Large intestine (tissue), 3 donors: ENCODE measurements around the gene C10orf90. TPM values are rescaled to one million over a fixed set of nuclear protein-coding genes. Genes with fewer than 3 reads are reported as not detected.
"Not testable (repeated sequence)": the region's sequence is repeated elsewhere in the genome, so short reads cannot be mapped to it uniquely, and the experiment has no call there.

Experiments used
- DNase-seq, 2 donors: peaks; one replicate each; pipeline versions ENCODE4 v3.0.0 to v3.0.0-alpha.2; 2013
- H3K27ac ChIP-seq: one replicate; pipeline ENCODE4 v1.5.1; 2013; ENCODE audit warnings: low read length
- H3K27me3 ChIP-seq: 2 replicates; pipeline ENCODE4 v1.6.1; 2013; ENCODE audit warnings: low read length; ENCODE audit not compliant: control insufficient read depth, insufficient read depth
- H3K36me3 ChIP-seq: 2 replicates; pipeline ENCODE4 v1.6.1; 2013; ENCODE audit warnings: low read length; ENCODE audit not compliant: control insufficient read depth, insufficient read depth
- H3K4me1 ChIP-seq: one replicate; pipeline ENCODE4 v1.6.1; 2013; ENCODE audit warnings: low read length; ENCODE audit not compliant: control insufficient read depth, insufficient read depth
- H3K4me3 ChIP-seq: one replicate; pipeline ENCODE4 v1.5.1; 2013; ENCODE audit warnings: low read length
- H3K9me3 ChIP-seq: one replicate; pipeline ENCODE4 v1.6.1; 2013; ENCODE audit warnings: mild to moderate bottlenecking, low read depth, low read length, moderate library complexity; ENCODE audit not compliant: control insufficient read depth
- WGBS: methylation state at CpG from one replicate; pipeline ENCODE4 v1.1.5; 2013; ENCODE audit warnings: low lambda C conversion rate; ENCODE audit not compliant: insufficient coverage; 5-methylcytosine and 5-hydroxymethylcytosine counted together
- polyA plus RNA-seq: library from polyadenylated mRNA; unstranded; fragments of 120-200 nt; gene quantifications from one replicate; pipeline ENCODE4 v1.2.1, GENCODE V29; 2013

Gene C10orf90
- polyA plus RNA-seq, 1 donor, result not detected

DNA sequence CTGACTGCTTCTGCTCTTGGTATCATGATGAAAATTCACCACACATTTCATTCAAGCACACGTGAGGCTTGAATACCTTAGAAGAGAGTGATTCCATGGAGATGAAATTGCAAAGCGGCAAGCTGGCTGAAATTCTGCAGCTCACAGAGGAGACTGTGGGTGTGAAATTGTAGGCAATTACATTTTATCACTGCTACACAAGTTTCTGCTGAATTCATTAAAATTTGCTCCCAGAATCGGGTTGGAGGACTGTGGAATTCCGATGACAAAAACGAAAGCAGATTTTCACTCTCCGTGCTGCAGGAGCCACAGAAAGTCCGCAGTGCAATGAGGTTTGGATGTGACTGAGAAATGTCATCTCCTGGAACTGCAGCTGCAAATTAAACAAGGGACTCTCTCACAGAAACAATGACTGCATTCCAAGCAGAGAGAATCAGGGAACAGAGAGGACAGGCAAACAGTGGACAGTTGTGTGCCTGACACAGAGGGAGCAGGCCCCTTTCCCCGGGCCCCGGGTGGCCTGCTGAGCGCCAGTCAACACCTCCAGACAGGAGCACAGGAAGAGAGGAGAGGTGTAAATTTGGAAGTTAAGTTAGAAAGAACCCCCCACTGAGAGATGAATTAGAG, 109.1 kb downstream of the C10orf90 start:
- no peaks in the 10 kb centered on the region for H3K27me3 ChIP-seq
- no peaks in the 10 kb centered on the region for H3K36me3 ChIP-seq
- H3K27ac ChIP-seq, result no peak overlapping the region
- H3K4me1 ChIP-seq, result no peaks in the 10 kb centered on the region
- no peak for DNase-seq
- no peaks in the 10 kb centered on the region for H3K9me3 ChIP-seq
- no CpG with 5 or more reads among the region's 10 CpGs for WGBS
- no peak overlapping the region for H3K4me3 ChIP-seq

DNA sequence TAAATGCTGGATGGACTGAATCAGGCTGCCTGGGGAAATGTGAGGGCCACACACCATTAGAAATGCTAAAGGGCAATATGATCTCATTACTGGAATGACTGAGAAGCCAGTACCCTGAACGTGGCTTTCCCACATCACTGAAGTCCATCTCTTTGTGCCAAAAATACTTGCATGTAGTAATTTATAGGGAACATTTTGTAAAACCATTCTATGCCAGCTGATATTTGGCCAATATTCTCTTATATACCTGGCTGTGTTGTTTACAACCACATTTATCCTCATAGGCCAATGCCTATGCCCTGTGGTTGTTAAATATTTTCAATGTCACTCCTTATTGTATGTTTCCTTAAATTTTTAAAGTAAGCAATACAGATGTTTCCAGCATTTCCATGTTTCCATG, 111.6 kb downstream of the C10orf90 start:
- Histone ChIP-seq H3K9me3 (no peaks in the 10 kb centered on the region), H3K36me3 (no peaks in the 10 kb centered on the region), H3K27me3 (no peaks in the 10 kb centered on the region), H3K4me3 (no peak overlapping the region), H3K27ac (no peak overlapping the region), H3K4me1 (no peaks in the 10 kb centered on the region)
- DNase-seq, result no peak
- no CpG with 5 or more reads among the region's 1 CpG for WGBS

DNA sequence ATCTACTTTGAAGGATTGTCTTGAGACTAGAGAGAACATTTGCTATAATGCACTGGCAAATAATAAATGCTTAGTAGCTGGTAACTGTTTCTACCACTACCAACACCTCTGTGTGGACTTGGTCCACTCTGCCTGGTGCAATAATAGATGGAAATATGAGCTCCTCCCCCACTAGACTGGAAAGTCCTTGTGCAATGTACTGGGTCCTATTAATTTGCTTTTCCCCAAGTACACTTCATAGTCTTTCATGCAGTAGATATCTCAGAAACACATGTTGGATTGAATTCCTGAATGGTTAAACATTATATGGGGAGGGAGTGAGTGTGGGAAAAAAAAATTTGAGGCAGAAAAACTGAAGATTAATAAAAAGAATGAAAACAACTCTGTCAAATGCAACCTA, 119.3 kb downstream of the C10orf90 start:
- DNase-seq, result no peak
- Histone ChIP-seq H3K9me3 (no peaks in the 10 kb centered on the region), H3K27me3 (no peaks in the 10 kb centered on the region), H3K27ac (no peak overlapping the region), H3K36me3 (no peaks in the 10 kb centered on the region), H3K4me3 (no peak overlapping the region), H3K4me1 (no peaks in the 10 kb centered on the region)

DNA sequence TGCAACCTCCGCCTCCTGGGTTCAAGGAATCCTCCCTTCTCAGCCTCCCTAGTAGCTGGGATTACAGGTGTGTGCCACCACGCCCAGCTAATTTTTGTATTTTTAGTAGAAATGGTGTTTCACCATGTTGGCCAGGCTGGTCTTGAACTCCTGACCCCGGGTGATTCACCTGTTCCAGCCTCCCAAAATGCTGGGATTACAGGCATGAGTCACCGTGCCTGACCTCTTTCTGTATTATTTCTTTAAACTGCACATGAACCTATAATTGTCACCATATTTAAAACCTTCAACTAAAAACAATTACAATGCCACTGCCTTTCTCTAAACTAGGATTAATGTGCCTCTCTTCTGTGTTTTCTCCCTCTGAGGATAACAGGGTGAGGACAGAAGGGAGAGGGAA, 119.9 kb downstream of the C10orf90 start:
- not testable (repeated sequence) for DNase-seq, H3K9me3 ChIP-seq, H3K4me3 ChIP-seq, H3K27me3 ChIP-seq, H3K4me1 ChIP-seq, H3K27ac ChIP-seq, H3K36me3 ChIP-seq
- 80% methylated on average over 3 of the region's 4 CpGs for WGBS

DNA sequence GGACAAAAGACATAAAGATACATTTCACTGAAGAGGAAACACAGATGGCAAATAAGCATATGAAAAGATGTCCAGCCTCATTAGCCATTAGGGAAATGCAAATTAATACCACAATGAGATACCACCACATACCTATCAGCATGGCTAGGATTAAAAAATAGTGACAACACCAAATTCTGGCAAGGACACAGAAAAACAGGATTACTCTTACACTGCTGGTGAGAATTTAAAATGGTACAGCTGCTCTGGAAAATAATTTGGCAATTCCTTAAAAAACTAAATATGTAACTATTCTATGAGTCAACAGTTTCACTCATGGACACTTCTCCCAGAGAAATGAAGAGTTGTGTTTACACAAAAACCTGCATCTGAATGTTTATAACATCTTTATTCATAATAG, 121.1 kb downstream of the C10orf90 start:
- H3K4me3 ChIP-seq, result no peak overlapping the region
- no peak for DNase-seq
- H3K36me3 ChIP-seq, result no peaks in the 10 kb centered on the region
- no peaks in the 10 kb centered on the region for H3K27me3 ChIP-seq
- H3K9me3 ChIP-seq, result no peaks in the 10 kb centered on the region
- H3K4me1 ChIP-seq, result no peaks in the 10 kb centered on the region
- no peak overlapping the region for H3K27ac ChIP-seq

DNA sequence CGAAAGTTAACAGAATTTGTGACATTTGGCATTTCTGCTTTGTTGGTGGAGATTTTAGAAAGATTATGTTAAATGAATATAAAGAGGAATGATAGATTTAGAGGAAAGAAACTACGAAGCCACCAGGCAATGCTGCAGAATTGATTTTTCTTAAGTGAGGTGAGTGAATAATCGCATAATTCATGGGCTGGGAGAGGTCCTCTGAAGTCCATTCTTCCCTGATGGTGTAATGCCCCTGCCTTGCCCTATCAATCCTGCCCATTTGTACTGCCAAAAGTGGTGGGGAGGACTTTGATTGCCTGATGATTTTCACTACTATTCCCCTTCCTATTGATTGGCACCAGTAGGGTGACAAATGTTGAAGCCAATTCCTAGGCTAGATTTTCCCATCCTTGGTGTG, 125.9 kb downstream of the C10orf90 start:
- H3K36me3 ChIP-seq, result no peaks in the 10 kb centered on the region
- DNase-seq, result no peak
- no peaks in the 10 kb centered on the region for H3K9me3 ChIP-seq
- no peaks in the 10 kb centered on the region for H3K27me3 ChIP-seq
- WGBS, result no CpG with 5 or more reads among the region's 3 CpGs
- no peak overlapping the region for H3K4me3 ChIP-seq
- no peaks in the 10 kb centered on the region for H3K4me1 ChIP-seq
- H3K27ac ChIP-seq, result no peak overlapping the region

DNA sequence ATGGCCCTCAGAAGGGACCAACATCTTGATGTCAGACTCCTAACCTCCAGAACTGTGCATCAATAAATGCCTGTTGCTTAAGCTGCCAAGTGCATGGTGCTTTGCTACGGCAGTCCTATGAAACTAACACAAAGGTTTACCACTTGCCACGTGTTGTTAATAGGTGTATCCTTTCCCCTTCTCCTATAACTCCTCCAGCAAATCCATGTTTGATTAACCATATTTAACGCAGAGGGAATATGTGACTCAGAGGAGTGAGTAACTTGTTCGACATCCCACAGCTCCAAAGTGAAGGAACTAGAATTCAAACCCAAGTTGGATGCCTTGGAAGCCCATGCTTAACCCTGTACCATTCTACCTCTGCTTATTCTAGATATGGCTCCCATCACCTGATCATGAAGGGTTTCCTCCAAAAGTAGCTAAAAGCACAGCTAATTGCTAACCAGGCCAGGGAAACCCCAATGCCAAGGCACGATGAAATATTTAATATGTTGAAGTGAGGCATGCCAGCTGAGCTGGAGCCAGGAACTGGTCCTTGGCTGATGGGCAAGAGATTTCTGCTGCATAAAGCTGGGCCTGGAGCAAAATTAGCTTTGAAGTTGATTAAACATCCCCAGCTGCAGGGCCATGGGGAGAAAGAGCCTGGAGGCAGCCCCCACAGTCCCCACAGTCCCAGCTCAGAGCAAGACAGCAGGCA, 131.9 kb downstream of the C10orf90 start:
- Histone ChIP-seq H3K9me3 (no peaks in the 10 kb centered on the region), H3K27ac (no peak overlapping the region), H3K36me3 (no peaks in the 10 kb centered on the region), H3K4me1 (no peaks in the 10 kb centered on the region), H3K4me3 (no peak overlapping the region), H3K27me3 (peaks cover 5% of the 10 kb centered on the region)
- no peak for DNase-seq
- WGBS, result 90% methylated on average over 2 of the region's 5 CpGs

DNA sequence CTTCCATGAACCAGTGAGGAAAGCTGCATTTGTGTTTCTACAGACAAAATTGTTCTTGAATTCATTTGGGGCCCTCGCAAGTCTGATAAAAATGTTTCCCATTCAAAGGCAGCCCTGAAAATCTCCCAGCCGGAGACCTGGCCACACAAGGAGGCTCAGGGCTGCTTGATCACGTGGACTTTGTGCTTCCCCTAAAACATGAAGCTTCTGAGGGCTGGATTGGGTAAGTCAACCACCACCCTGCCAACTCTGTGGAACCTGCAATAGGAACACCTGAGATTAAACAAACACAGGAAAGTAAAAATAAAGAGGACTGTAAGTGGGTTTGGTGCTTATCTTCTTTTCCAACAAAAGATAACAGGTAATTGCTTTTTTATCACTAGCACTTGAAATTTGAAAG, 133.8 kb downstream of the C10orf90 start:
- Histone ChIP-seq H3K27me3 (peaks cover 5% of the 10 kb centered on the region), H3K36me3 (no peaks in the 10 kb centered on the region), H3K9me3 (no peaks in the 10 kb centered on the region), H3K4me3 (no peak overlapping the region), H3K27ac (no peak overlapping the region), H3K4me1 (no peaks in the 10 kb centered on the region)
- no CpG with 5 or more reads among the region's 3 CpGs for WGBS
- no peak for DNase-seq

DNA sequence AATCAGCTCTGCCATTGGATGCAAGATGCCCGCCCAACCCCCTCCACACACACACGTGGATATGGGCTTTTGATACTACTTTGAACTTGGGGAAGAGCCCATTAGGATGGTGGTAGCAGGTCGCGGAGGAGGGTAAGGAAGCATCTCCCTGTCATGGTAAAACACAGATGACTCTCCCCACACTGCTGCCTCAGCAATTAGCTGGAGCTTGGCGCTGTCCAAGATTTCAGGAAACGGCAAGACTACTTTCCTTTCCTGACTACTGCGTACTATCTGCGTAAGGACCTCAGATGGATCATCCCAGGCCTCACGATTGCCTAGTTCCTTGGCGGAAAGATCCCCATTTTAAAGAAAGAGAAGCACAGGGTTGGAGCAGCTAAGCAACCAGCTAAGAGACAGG, 134.3 kb downstream of the C10orf90 start:
- no peaks in the 10 kb centered on the region for H3K4me1 ChIP-seq
- no peak for DNase-seq
- no peaks in the 10 kb centered on the region for H3K9me3 ChIP-seq
- H3K27ac ChIP-seq, result no peak overlapping the region
- H3K4me3 ChIP-seq, result no peak overlapping the region
- no CpG with 5 or more reads among the region's 10 CpGs for WGBS
- no peaks in the 10 kb centered on the region for H3K36me3 ChIP-seq
- peaks cover 5% of the 10 kb centered on the region for H3K27me3 ChIP-seq

DNA sequence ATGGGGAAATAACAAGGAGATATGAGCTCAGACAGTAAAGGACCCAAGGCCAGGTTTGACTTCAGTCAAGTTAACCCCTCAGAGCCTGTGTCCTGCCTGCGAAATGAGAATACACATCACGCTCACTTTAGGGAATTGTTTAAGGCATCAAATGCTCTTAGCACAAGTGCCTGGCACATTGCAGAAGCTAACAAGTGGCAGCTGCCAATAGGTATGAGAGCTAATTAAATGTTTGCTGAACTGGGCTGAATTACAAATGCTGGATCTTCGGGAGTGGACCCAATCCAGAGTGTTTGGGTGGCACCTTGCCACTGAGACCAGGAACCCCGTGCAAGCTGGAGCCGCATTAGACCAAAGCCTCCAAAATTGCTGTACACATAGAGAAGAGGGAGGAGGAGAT, 136.8 kb downstream of the C10orf90 start:
- H3K9me3 ChIP-seq, result no peaks in the 10 kb centered on the region
- WGBS, result no CpG with 5 or more reads among the region's 5 CpGs

DNA sequence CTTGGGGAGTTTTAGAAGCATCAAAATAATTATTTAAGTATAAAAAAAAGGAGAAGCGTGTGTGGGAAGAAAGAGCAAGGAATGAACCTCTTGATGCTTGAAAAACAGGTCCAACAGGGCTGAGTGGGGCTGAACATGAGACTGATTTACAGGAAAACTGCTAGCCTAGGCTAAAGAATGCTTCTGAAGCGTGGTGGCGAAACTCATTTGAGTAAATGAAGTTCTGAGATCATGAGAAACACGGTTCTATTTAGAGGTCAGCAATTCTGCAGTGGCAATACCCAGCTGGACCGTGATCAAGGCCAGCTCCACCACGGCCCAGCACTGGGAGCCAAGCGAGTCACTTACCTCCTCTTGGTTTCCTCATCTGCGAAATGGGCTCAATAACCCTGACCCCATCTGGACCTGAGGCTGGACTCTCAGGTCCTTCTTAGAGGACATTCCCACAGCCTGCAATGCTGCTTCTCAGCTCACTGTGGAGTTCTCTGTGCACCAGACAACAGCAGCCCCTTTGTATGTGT, 142.1 kb downstream of the C10orf90 start:
- no peak for DNase-seq
- Histone ChIP-seq H3K36me3 (no peaks in the 10 kb centered on the region), H3K9me3 (no peaks in the 10 kb centered on the region), H3K27ac (no peak overlapping the region), H3K4me3 (no peak overlapping the region), H3K4me1 (no peaks in the 10 kb centered on the region), H3K27me3 (no peaks in the 10 kb centered on the region)
- 60% methylated on average over 1 of the region's 8 CpGs for WGBS

More for the DNA sequence above, 136.8 kb downstream of the C10orf90 start:
- H3K27me3 ChIP-seq, result peaks cover 2% of the 10 kb centered on the region
- H3K4me1 ChIP-seq, result no peaks in the 10 kb centered on the region
- H3K27ac ChIP-seq, result no peak overlapping the region
- H3K4me3 ChIP-seq, result no peak overlapping the region
- DNase-seq, result no peak
- no peaks in the 10 kb centered on the region for H3K36me3 ChIP-seq
